G401.6 (cell line): ENCODE results near the gene WEE1.

ENCODE experiments used
- FAIRE-seq: peaks from 2 replicates; lab custom pipeline; 2012; peaks lifted over from hg19 to GRCh38; lab: Jason Lieb, UNC

Gene WEE1

DNA sequence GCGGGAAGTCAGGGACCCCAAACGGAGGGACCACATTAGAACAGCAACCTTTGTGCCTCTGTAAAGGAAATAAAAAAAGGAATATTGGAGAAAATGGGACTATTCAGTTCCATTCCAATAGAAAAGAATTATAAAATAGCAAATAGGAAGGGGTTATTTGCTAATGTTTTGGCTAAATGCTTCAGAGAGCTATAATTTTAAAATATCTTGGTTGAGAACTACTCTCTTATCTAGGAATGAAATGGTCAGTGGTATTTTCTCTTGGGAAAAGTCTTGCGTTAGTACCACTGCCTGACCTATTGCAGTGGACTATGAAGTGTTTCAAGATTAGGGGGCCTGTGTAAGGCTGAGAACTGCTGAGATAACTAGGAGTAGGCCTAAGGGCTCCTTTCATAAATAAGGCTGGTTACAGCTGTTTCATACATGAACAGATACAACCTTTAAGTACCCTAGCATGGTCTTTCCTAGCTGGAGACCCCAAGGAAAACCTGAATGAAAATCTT is 6.9 kb upstream of the WEE1 start:
- FAIRE-seq, result no peak

DNA sequence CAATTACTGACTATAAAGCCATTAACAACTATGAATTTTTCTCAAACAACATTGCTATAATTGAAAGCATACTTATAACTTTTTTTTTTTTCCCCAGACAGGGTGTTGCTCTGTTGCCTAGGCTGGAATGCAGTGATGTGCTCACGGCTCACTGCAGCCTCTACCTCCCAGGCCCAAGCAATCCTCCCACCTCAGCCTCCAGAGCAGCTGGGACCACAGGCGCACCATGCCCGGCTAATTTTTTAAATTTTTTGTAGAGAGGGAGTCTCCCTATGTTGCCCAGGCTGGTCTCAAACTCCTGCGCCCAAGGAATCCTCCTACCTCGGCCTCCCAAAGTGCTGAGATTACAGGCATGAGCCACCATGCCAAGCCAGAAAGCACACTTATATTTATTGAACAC is 6.1 kb upstream of the WEE1 start:
- no peak for FAIRE-seq

DNA sequence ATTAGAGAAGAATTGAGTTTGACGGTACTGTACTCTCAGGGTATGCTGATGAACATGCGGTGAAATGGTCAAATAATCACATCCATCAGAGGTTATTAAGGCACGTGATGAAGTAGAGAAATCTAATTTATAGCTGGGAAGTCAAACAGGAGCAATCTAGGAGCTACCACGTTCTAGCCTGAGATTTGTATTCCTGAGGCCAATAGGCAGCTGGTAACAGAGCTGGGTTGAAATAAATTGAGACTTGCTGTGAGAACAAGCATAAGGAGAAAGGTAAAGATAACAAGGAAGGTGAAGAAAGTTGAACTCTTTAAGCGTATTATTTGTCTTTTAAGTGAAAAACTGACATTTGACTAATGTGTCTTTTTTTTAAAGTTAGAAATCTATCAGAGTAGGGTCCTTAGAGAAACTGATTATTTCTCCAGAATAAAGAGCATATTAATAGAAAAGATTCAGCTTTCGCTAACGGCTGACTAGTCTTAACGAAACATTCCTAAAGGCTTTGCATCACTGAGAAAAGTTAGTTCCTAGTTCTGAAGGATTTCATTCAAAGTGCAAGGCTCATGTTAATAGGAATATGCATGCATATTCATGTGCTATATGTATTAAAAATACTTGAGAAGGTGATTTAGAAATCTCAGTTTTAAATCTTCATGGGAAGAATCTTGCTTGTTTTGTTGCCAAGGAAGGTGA is 5.2 kb upstream of the WEE1 start:
- no peak for FAIRE-seq

DNA sequence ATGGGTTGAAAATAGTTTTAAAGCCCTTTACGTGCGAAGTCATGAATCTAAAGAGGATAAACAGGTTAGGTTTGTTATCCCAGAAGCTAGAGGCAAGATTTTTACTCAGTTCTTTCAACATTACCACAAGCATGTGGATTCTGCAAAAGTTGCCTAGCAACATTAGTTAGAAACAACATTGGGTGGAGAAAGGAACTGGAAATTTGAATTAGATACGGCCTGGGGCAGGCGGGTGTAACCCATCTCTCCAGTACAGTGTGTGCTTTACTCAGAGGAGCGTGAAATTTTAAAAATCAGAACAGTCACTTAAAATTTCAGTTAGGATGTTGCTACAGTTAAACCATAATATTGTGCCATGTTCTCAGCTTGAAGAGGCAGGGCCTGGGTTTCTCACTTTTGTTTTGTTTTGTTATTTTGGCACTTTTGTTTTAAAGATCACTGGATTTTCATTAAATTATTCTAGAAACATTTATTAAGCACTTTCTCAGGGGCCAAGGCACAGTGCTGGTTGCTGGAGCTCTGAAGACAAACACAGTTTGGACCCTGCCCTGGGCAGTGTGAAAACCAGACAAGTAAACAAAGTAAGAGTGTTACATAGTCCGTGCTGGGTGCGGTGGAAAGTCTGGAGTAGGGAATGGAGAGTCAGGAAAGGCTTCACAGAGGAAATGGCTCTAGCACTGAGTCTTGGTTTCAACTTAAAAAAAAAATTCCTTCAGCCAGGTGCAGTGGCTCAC is 4.4 kb upstream of the WEE1 start:
- peak; percentile 88 for FAIRE-seq

DNA sequence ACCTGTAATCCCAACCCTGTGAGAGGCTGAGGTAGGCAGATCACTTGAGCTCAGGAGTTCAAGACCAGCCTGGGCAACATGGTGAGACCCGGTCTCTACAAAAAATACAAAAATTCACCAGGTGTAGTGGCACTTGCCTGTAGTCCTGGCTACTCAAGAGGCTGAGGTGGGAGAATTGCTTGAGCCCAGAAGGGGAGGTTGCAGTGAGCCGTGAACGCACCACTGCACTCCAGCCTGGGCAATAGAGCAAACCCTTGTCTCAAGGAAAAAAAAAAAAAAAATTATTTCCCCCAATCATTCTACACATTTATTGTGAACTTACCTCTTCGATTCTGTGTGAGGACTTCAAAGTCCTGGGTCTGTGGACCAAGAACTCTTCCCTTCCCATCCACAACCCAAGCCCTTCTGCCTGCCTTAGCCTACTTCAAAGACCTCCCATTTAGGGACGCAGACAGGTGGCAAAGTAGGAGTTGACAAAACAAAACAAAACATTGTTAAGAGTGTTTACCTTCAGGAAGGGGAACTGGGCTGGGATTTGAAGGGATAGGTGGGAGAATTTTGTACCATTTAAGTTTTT is 3.8 kb upstream of the WEE1 start:
- no peak for FAIRE-seq

DNA sequence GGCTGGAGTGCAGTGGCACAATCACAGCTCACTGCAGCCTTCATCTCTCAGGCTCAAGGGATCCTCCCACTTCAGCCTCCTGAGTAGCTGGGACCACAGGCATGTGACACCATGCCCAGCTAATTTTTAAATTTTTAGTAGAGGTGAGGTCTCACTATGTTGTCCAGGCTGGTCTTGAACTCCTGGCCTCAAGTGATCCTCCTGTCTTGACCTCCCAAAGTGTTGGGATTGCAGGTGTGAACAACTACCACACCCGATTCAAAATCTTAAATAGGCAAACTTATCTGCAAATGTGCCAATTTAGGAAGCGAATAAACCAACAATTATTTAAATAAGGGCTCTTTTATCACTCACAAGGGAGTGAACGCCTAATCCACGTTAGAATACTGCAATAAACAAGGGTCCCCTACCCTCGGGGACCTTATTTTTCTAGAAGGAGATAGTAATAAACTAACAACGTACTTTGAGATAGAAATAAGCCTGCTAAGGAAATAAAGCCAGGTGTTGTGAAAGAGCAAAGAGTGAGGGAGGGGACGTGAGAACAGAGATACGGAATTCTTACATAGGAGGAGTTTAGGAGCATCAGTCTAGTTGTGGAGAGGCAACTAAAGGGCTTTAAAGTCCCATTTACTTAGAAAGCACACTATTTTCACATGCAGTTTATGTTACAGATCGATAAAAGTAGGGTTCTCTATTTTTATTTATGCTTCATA is 3.0 kb upstream of the WEE1 start:
- FAIRE-seq, result no peak

DNA sequence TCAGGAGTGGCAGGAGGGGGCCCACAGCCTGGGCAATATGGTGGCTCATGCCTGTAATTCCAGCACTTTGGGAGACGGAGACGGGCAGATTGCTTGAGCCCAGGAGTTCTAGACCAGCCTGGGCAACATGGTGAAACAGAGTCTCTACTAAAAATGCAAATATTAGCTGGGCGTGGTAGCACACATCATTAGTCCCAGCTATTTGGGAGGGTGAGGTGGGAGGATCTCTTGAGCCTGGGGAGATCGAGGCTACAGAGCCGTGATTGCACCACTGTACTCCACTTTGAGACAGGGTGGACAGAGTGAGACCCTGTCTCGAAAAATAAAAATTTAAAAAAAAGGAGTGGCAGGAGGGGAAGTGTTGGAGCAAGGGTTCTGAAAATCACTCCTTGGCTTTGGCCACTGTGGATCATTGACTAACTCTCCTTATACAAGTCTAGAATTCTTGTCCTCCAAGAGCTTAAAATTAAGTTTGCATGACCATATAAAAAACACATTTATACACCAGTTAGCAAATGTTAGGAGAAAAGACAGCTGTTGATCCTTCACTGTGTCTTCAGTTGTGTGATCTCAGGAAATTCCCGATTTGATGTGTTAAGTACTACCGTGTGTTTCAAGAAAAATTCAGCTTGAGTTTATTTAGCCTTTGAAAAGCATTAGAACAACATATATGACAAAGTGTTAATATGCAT is 2.3 kb upstream of the WEE1 start:
- no peak for FAIRE-seq

DNA sequence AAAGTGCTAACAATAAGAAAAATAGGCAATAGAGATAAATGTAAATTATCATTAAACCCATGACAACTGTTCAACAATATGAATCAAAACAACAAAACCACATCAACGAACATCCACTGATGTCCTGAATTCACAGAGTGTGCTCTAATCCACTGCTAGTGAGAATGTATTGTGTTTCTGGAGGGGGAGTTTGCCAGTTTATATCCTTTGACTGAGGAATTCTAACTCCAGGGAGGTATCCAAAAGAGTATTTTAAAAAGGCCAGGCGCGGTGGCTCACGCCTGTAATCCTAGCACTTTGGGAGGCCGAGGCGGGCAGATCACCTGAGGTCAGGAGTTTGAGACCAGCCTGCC is 1.7 kb upstream of the WEE1 start:
- FAIRE-seq, result peak; percentile 46

DNA sequence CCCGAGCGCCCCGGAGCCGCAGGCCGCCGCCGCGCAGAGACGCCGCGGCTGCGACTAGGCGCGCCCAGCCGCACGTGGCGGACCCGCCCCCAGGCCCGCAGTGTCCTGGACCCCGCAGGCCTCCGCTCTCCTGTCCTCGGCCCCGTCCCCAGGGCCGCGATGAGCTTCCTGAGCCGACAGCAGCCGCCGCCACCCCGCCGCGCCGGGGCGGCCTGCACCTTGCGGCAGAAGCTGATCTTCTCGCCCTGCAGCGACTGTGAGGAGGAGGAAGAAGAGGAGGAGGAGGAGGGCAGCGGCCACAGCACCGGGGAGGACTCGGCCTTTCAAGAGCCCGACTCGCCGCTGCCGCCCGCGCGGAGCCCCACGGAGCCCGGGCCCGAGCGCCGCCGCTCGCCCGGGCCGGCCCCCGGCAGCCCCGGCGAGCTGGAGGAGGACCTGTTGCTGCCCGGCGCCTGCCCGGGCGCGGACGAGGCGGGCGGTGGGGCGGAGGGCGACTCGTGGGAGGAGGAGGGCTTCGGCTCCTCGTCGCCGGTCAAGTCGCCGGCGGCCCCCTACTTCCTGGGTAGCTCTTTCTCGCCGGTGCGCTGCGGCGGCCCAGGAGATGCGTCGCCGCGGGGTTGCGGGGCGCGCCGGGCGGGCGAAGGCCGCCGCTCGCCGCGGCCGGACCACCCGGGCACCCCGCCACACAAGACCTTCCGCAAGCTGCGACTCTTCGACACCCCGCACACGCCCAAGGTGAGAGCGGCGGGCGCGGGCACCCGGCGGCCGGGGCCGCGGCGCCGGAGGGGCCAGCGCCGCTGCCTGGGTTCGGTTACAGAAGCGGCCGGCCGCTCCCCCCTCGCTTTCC is 528 bp downstream of the WEE1 start:
- no peak for FAIRE-seq

DNA sequence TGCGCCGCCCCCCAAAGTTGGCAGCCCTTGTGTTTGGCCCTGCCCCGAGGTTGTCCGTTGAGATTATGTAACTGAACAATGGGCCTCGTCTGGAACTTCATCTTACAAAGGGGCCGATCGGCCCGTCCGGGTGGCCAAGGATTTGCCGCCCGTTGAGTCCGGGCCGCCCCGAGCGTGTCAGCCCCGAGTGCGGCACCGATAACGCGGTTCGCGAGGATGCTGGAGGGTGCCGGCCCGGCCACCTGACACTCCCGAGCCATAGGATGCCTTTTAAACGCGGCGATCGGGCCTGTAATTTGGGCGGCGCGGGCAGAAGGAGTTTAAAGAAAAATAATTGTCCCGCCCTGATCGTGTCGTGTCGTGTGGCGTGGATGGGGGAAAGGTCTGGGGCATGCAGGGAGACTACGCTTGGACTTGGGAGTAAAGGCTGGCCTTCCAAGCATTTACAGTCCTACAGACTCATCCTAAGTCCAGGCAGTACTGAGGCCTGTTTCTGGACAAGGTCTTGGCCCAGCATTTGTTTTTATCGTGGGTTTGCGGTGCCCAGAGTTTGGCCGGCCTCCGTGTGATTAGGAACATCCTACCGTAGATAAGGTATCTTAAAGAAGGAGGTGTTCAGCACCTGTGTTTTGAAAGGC is 1.3 kb downstream of the WEE1 start:
- FAIRE-seq, result no peak

DNA sequence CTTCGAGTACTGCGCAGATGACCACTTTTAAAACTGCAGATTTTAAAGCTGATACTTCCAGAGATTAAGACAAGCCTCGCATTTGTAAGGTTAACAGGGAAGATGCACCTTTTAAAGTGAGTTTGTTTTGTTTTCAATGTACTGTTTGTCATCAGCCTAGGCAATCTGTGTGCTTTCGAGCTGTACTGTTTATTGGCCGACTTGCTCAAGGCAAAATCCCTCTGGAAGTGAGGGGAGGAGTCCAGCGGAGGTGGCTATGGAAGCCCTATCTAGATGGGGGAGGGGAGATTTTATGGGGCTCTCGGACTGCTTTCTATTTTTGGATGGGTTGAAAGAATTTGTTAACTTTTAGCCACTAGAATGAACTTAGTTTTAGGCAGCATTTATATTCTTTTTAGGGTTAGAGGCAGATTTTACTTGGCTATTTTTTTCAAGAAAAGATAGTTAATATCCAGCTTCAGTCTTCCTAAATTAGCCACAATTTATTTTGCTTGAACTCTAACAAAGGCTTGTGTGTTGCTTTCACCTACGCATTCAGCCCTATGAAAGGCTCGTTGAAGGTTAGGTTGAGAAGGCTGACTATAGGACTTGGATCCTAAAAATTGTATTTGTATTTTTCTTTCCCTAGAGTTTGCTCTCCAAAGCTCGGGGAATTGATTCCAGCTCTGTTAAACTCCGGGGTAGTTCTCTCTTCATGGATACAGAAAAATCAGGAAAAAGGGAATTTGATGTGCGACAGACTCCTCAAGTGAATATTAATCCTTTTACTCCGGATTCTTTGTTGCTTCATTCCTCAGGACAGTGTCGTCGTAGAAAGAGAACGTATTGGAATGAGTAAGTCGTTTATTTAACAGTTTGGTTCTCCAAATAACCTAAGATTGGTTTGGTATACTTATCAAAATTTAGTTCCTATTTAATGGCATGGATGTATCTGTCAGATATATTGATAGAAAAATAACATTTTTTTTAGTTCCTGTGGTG is 2.1 kb downstream of the WEE1 start:
- peak; percentile 95 for FAIRE-seq

DNA sequence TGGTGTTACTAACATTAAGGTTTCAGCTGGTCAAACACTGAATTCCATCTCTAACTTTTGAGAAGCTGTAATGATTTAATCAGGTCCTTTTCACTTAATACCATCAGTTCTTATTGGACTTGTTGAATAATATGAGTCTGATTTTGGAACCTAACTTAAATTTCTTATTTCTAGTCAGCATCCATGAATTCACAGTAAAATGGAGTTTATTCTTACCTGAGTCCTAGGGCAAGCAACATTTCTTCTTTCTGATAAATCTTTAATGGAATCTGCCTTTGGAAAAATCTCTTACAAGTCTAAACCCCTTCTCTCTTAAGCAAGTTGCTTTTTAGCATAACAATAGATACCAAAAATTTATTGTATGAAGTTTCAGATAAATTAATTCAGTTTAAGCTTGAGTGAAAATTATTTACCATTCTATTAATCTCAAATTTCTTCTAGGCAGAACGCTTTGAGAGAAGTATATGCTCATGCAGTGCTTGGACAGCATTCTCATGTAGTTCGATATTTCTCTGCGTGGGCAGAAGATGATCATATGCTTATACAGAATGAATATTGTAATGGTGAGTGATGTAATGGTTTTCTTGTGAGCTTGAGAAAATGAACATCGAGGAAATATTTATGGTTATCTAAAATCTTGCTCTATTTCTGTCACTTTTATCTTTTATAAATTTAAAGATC is 3.4 kb downstream of the WEE1 start:
- FAIRE-seq, result no peak

DNA sequence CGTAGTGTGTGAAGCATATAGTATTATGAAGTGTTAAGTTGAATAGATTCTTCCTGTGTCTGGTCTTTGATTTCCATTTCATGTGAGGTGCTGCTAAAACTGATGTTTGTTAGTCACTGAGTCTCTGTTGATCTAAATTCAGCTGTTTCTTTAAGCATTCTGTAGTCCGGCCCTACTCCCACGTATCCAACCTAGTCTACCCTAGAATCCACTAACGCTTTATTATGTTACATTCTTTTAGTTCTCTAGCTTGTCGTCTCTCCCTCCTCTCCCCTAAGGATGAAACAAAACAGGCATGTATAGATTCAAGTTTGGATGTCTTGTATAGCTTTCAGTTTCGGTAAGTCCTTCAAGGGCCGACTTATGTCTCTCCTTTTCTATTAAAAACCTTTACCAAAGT is 4.1 kb downstream of the WEE1 start:
- FAIRE-seq, result peak; percentile 55

DNA sequence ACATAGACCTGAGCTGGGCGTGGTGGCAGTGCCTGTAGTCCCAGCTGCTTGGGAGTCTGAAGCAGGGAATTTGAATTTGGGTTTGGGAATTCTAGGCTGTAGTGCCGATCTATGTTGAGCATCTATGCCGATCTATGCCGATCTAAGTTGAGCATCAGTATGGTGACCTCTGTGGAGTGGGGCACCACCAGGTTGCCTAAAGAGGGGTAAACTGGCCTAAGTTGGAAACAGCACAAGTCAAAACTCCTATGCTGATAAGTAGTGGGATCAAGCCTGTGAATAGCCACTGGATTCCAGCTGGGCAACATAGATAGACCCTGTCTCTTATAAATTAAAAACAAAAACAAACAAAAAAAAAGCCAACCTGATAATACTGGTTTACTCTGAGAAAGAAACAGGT is 7.4 kb downstream of the WEE1 start:
- no peak for FAIRE-seq

DNA sequence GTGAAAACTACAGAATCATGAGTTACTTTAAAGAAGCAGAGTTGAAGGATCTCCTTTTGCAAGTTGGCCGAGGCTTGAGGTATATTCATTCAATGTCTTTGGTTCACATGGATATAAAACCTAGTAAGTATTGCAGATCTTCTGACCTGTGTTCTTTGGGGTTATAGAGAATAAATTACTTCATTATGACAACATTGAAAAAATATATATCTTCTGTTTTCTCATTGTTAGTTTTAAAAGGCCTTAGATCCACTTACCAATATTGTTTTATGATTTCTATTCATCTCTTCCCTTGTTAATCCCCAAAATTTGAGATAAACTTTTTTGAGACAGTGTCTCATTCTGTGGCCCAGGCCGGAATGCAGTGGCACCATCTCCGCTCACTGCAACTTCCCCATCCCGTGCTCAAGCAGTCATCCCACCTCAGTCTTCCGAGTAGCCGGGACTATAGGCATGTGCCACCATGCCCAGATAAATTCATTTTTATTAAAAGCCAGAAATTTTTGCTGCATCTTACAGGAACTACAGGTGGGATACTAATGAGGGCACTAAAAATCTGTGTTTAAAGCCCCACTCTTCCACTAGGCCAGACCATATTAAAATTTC is 8.2 kb downstream of the WEE1 start:
- FAIRE-seq, result peak; percentile 25

DNA sequence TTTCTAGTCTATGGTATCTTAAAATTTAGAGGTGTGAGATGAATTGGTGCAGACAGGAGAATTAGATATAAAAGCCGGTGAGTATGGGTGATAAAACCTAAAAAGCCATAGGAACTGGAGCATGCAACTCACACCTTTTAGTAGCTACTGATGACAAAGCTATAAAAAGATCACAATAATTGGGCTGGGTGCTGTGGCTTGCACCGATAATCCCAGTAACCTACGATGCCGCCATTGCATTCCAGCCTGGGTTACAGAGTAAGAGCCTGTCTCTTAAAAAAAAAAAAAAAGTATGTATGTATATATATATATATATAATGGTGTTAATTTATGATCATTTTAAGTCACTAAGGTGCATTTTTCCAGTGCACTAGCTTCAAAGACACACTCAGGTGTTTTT is 17.2 kb downstream of the WEE1 start:
- FAIRE-seq, result no peak

DNA sequence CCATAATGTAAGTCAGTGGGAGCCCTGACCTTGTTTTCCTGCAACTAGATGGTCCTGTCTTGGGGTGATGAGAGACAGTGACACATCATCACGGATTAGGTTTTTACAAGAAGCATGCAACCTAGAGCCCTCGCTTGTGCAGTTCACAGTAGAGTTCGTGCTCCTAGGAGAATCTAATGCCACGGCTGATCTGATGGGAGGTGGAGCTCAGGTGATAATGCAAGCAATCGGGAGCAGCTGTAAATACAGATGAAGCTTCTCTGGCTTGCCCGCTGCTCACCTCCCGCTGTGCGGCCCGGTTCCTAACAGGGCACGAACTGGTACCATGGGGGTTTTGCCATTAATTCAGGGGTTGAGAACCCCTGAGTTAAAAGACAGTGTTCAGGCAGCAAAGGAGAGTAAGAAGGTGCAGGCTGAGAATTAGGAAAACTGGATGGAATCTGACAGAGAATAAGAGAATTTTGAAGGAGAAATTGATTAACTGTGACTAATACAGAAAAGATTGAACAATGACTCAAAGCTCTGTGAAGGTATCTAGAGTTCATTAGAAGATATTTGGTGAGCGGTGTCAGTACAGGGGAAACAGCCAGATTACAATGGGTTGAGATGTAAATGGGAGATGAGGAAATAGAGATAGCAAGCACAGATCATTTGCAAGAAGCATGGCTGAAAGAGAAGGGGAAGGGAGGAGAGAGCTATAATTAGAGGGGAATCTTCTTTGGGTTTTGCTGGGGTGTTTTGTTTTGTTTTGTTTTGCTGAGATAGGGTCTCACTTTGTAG is 21.0 kb downstream of the WEE1 start:
- FAIRE-seq, result no peak

DNA sequence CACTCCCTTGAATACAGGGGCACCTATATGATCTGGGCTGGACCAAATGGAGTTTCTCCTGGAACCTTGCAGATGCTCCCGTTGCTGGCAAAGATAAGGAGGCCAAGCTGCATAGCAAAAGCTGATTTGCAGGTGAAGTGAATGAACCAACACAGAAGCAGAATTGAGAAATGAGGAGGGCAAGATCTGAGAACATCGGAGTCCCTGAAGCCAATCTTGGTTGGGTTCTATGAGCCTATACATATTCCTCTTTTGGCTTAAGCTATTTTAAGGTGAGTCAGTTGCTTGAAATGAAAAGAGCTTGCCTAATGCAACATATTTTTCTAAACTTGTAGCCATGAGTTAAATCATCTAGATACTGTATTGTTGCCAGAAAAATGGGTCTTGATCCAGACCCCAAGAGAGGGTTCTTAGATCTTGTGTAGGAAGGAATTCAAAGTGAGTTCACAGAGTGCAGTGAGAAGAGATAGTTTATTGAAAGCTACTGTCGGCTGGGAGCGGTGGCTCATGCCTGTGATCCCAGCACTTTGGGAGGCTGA is 23.5 kb downstream of the WEE1 start:
- no peak for FAIRE-seq
